BE2C (cell line): ENCODE data around the gene PRDM13.
"Not testable (repeated sequence)": the region's sequence is repeated elsewhere in the genome, so short reads cannot be mapped to it uniquely, and the experiment has no call there.

Experiments
- DNase-seq: peaks from one replicate; pipeline ENCODE4 v3.0.0-alpha.2; 2020
- H3K27me3 ChIP-seq: fragments of 250-450 bp; sonication (Bioruptor Pico); 2 replicates; pipeline ENCODE4 v1.5.1; 2020; ENCODE audit warnings: mild to moderate bottlenecking
- H3K36me3 ChIP-seq: fragments of 250-450 bp; sonication (Bioruptor Pico); 2 replicates; pipeline ENCODE4 v1.5.1; 2020; ENCODE audit warnings: mild to moderate bottlenecking
- H3K4me1 ChIP-seq: fragments of 250-450 bp; sonication (Bioruptor Pico); 2 replicates; pipeline ENCODE4 v1.5.1; 2020
- H3K4me3 ChIP-seq: 2 replicates; pipeline ENCODE4 v1.5.1; 2011; ENCODE audit warnings: low read depth, low read length
- H3K9me3 ChIP-seq: fragments of 250-450 bp; sonication (Bioruptor Pico); 2 replicates; pipeline ENCODE4 v1.5.1; 2020
- TF ChIP-seq, protein P1 (sequence below): IDR thresholded peaks from 2 replicates; pipeline ENCODE4 v1.5.1; 2012; ENCODE audit warnings: mild to moderate bottlenecking, low read depth, low read length

Gene PRDM13

DNA sequence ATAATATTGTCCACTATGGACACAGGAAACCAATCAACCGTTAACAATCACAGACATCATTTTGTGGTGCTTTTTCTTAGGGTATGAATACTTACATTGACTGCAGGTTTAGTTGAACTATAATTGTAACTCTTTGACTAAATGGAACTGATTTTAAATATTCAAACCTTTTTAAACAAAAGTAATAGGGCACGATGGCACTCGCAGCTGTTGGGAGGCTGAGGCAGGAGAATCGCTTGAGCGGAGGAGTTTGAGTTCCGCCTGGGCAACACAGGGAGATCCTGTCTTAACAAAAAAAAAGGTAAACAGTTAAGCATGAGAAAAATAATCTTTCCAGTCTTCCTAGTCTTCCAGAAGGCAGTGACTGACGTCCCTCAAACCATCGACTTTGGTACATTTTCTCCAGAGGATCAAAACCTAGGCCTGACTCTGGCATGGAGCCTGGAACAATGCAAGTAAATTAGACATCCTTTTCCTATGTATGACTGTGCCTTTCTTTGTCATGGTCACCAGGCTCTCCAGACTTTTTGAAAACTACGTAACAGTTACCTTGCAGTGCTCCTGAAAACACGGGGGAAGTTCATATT lies 16.6 kb upstream of the PRDM13 start:
- no peaks in the 10 kb centered on the region; the same call in 1 of the 2 replicates for H3K9me3 ChIP-seq
- peaks cover 85% of the 10 kb centered on the region for H3K27me3 ChIP-seq
- no peak overlapping the region for H3K4me3 ChIP-seq
- DNase-seq, result no peak
- TF ChIP-seq, protein P1, sequence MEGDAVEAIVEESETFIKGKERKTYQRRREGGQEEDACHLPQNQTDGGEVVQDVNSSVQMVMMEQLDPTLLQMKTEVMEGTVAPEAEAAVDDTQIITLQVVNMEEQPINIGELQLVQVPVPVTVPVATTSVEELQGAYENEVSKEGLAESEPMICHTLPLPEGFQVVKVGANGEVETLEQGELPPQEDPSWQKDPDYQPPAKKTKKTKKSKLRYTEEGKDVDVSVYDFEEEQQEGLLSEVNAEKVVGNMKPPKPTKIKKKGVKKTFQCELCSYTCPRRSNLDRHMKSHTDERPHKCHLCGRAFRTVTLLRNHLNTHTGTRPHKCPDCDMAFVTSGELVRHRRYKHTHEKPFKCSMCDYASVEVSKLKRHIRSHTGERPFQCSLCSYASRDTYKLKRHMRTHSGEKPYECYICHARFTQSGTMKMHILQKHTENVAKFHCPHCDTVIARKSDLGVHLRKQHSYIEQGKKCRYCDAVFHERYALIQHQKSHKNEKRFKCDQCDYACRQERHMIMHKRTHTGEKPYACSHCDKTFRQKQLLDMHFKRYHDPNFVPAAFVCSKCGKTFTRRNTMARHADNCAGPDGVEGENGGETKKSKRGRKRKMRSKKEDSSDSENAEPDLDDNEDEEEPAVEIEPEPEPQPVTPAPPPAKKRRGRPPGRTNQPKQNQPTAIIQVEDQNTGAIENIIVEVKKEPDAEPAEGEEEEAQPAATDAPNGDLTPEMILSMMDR, result no peak
- H3K4me1 ChIP-seq, result no peaks in the 10 kb centered on the region
- no peaks in the 10 kb centered on the region for H3K36me3 ChIP-seq

DNA sequence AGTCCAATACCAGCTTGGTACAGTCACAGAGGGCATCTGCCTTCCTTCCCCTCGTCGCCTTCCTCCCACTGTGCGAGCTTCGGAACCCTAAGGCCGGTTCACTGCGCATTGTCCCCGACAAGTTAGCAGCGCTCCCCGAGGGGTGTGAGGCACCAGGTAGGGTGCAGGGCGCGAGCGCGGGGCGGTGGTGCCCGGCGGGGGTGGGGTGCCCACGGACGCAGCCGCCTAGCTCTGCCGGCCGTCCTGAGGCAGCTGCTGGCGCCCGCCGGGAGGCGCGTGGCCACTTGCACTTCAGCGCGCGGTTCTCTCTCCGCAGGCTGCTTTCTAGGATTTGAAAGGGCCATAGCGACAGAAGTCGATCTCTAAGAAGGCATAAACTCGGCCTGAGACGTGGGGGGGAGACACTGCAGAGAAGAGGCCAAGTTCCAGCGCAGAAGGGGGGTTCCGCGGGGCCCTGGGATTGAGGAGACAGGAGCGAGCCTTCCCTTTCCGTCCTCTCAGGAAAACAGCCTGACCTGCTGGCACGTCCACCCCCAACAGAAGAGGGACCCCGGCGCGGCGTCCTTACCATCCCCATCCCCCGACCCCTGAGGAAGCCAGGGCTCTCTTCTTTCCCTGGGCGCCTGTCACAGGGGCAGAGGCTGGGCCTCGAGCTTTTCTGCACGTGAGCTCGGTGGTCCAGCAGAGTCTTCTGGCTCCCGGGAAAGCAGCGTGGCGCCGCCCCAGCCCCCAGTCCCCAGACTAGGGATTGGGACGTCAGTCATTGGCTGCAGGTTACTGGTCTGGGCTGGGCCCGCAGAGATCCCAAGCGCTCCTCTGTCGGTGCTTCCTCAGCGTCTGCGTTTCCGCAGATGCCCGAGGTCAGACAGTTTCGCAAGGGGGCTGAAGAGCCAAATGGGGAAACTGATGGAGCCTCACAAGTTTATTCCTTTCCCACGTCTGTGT lies 15.6 kb upstream of the PRDM13 start:
- no peak for DNase-seq
- Histone ChIP-seq H3K27me3 (peaks cover 84% of the 10 kb centered on the region), H3K4me3 (peak overlapping the region; percentile 16; the same call in 1 of the 2 replicates), H3K4me1 (no peaks in the 10 kb centered on the region), H3K36me3 (no peaks in the 10 kb centered on the region), H3K9me3 (no peaks in the 10 kb centered on the region)
- TF ChIP-seq, protein P1, result no peak

DNA sequence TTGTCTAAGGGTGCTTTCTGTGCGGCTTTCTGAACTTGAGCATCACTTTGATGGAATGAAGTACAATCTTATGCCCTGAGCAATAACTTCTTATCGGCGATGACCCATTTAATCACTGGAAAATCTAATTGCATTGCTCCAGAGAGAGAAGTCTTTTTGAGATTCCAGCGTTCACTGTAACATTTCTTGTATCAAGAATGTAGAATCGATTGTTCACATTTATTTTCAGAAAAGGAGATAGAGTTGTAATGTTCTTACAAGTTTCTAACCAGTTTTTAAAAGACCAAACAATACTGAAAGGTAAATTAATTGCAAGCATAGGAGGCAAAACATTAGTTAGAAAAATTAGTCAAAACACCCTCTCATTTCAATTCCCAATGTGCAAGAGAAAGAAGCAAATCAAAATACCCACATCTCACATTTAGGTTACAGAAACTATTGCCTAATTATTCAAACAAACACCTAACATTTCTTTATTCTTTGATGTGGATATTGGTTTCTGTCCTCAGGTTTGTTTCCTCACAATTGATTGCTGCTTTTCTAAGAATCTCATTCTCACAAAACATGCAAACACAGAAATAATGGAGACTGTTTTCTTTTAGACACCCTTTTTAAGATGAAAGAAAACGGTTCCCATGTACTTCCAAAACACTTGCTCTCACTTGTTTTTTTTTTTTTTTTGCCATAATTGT lies 14.8 kb upstream of the PRDM13 start:
- DNase-seq, result no peak
- Histone ChIP-seq H3K36me3 (no peaks in the 10 kb centered on the region), H3K9me3 (no peaks in the 10 kb centered on the region), H3K27me3 (peaks cover 89% of the 10 kb centered on the region), H3K4me1 (no peaks in the 10 kb centered on the region), H3K4me3 (no peak overlapping the region)
- TF ChIP-seq, protein P1, result no peak

DNA sequence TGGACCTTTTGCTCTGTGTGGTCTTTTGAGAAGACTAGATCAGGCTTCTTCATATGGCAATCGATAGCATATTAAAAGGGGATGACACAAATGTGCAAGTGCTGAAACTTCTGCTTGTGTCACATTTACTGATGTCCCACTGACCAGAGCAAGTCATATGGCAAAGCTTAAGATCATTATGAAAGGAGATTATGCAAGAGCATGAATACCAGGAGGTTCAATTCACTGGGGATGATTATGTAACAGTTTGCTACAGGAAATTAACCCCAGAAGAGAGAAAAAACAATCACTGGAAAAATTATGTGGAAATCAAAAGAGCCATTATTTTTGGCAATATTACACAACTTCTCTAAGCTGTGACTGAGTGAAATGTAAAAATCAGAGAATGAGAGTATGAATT lies 13.7 kb upstream of the PRDM13 start:
- no peak for DNase-seq
- Histone ChIP-seq H3K27me3 (peaks cover 94% of the 10 kb centered on the region), H3K4me1 (no peaks in the 10 kb centered on the region), H3K9me3 (no peaks in the 10 kb centered on the region), H3K4me3 (no peak overlapping the region), H3K36me3 (no peaks in the 10 kb centered on the region)
- TF ChIP-seq, protein P1, result no peak

DNA sequence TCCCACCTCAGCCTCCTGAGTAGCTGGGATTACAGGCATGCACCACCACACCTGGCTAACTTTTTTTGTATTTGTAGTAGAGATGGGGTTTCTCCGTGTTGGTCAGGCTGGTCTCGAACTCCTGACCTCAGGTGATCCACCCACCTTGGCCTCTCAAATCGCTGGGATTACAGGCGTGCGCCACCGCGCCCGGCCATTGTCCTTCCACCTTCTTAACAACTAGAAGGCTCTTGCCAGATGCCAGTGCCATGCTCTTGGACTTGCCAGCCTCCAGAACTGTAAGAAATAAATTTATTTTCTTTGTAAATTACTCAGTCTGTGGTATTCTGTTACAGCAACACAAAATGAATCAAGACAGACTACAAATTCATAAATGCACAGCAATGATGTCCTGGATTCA lies 11.9 kb upstream of the PRDM13 start:
- peaks cover 95% of the 10 kb centered on the region for H3K27me3 ChIP-seq
- H3K9me3 ChIP-seq, H3K4me3 ChIP-seq, DNase-seq, H3K36me3 ChIP-seq, H3K4me1 ChIP-seq: not testable (repeated sequence)

DNA sequence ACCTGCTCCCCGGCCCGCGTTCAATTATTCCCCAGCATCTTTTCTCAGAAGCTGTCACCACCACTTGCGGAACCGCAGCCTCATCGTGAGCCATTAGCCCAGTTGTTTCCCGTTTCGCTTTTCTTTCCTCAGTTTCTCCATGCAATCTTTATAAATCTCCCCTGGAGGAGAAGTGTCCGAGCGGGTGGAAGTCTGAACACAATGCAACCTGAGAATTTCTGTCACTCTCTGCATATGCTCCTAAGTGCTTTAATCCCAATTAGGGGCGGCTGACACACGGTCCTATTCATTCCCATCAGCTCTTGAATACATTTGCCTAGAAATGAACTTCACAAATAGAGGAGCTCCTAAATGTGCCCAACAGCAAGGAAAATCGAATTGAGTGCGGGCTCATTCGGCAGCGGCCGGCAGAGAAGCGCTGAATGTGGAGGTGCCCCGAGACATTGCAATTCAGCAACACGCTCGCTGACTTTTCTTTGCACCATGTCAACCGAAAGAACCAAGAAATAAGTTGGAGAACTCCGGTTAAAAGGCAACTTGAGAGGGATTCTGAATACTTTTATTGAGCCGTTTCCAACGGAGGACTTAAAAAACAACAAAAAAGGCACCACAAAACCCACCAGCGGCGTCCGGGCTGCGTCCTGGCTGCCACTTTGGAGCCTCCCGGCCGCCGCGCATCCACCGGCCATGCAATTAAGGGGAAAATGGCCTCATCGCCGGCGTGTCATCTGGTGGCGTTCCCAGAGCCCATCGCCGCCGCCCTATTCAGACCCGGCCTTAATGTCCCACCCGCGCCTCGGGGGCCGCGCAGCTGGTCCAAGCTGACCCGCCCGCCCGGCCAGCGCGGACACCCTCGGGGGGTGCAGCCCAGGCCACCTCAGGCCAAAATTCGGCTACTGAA lies 3.9 kb upstream of the PRDM13 start:
- Histone ChIP-seq H3K36me3 (no peaks in the 10 kb centered on the region), H3K9me3 (no peaks in the 10 kb centered on the region), H3K4me3 (peak overlapping the region; percentile 17), H3K27me3 (peaks cover 97% of the 10 kb centered on the region), H3K4me1 (no peaks in the 10 kb centered on the region)
- TF ChIP-seq, protein P1, result no peak
- DNase-seq, result no peak
